HEK293 (cell line): ENCODE measurements around the gene PRR3.

Experiments used
- CTCF ChIA-PET: fragments of 350-600 bp; formaldehyde crosslinking; extraction: SDS; loops from one replicate; lab custom pipeline; 2021; ENCODE audit warnings: antibody characterized with exemption; lab: Yijun Ruan, JAX
- POLR2A ChIA-PET: fragments of 300-600 bp; formaldehyde crosslinking; extraction: SDS; loops from one replicate; lab custom pipeline; 2020; ENCODE audit warnings: antibody characterized with exemption, inconsistent platforms; lab: Yijun Ruan, JAX
- H3K27ac ChIP-seq: fragments of 200-500 bp; sonication (Bioruptor generic); 2 replicates; pipeline ENCODE4 v1.5.1; 2014; ENCODE audit warnings: low read depth, low read length, control low read depth, inconsistent platforms; ENCODE audit errors: extremely low read depth
- H3K36me3 ChIP-seq, 2 experiments: fragments of 200-500 bp in 1 of 2; sonication (Bioruptor generic) in 1 of 2; 1 replicate in 1 of 2; 2 replicates in 1 of 2; pipeline ENCODE4 v1.5.1; 2014 to 2017; ENCODE audit warnings: inconsistent platforms in 2 of 2, low read length in 2 of 2; ENCODE audit not compliant: control insufficient read depth in 2 of 2, insufficient read depth in 1 of 2
- H3K4me1 ChIP-seq: fragments of 200-500 bp; sonication (Bioruptor generic); 2 replicates; pipeline ENCODE4 v1.5.1; 2014; ENCODE audit warnings: mild to moderate bottlenecking, low read length, inconsistent platforms; ENCODE audit not compliant: control insufficient read depth, insufficient read depth
- H3K4me3 ChIP-seq: 2 replicates; pipeline ENCODE4 v1.5.1; 2011; ENCODE audit warnings: low read depth, mild to moderate bottlenecking, control low read depth, low read length, moderate library complexity
- H3K9me3 ChIP-seq: fragments of 200-500 bp; sonication (Bioruptor generic); 2 replicates; pipeline ENCODE4 v1.5.1; 2014; ENCODE audit warnings: low read depth, low read length, inconsistent platforms; ENCODE audit not compliant: control insufficient read depth, insufficient read depth
- BCL11A ChIP-seq: fragments of 450-650 bp; formaldehyde crosslinking; IDR thresholded peaks from 2 replicates; pipeline ENCODE4 v1.5.1; 2016; ENCODE audit warnings: low read depth, missing biosample characterization, missing genetic modification characterization
- GLIS1 ChIP-seq: fragments of 450-650 bp; formaldehyde crosslinking; IDR thresholded peaks from 2 replicates; pipeline ENCODE4 v1.5.1; 2016; ENCODE audit warnings: missing biosample characterization, missing genetic modification characterization
- KLF16 ChIP-seq: fragments of 450-650 bp; formaldehyde crosslinking; IDR thresholded peaks from 2 replicates; pipeline ENCODE4 v1.5.1; 2017; ENCODE audit warnings: missing biosample characterization, missing genetic modification characterization
- PATZ1 ChIP-seq: fragments of 450-650 bp; formaldehyde crosslinking; IDR thresholded peaks from 2 replicates; pipeline ENCODE4 v1.5.1; 2016; ENCODE audit warnings: missing biosample characterization, missing genetic modification characterization
- ZBTB20 ChIP-seq: fragments of 450-650 bp; formaldehyde crosslinking; IDR thresholded peaks from 2 replicates; pipeline ENCODE4 v1.5.1; 2016; ENCODE audit warnings: missing biosample characterization, missing genetic modification characterization
- ZBTB48 ChIP-seq: fragments of 450-650 bp; formaldehyde crosslinking; IDR thresholded peaks from 2 replicates; pipeline ENCODE4 v1.5.1; 2016; ENCODE audit warnings: missing biosample characterization, missing genetic modification characterization
- ZBTB8A ChIP-seq: fragments of 450-650 bp; formaldehyde crosslinking; IDR thresholded peaks from 2 replicates; pipeline ENCODE4 v1.5.1; 2016; ENCODE audit warnings: missing biosample characterization, missing genetic modification characterization
- ZFP69B ChIP-seq: fragments of 450-650 bp; formaldehyde crosslinking; IDR thresholded peaks from 2 replicates; pipeline ENCODE4 v1.5.1; 2016; ENCODE audit warnings: missing biosample characterization, missing genetic modification characterization
- ZNF140 ChIP-seq: fragments of 450-650 bp; formaldehyde crosslinking; IDR thresholded peaks from 2 replicates; pipeline ENCODE4 v1.5.1; 2016; ENCODE audit warnings: missing biosample characterization, missing genetic modification characterization
- ZNF174 ChIP-seq: fragments of 450-650 bp; formaldehyde crosslinking; IDR thresholded peaks from 2 replicates; pipeline ENCODE4 v1.5.0; 2017; ENCODE audit warnings: missing biosample characterization, mild to moderate bottlenecking, missing genetic modification characterization
- ZNF202 ChIP-seq: fragments of 450-650 bp; formaldehyde crosslinking; IDR thresholded peaks from 2 replicates; pipeline ENCODE4 v1.5.1; 2016; ENCODE audit warnings: missing biosample characterization, missing genetic modification characterization, borderline replicate concordance
- ZNF23 ChIP-seq: fragments of 450-650 bp; formaldehyde crosslinking; IDR thresholded peaks from 2 replicates; pipeline ENCODE4 v1.5.1; 2016; ENCODE audit warnings: missing biosample characterization, missing genetic modification characterization, borderline replicate concordance
- ZNF266 ChIP-seq: fragments of 450-650 bp; formaldehyde crosslinking; IDR thresholded peaks from 2 replicates; pipeline ENCODE4 v1.5.1; 2016; ENCODE audit warnings: missing biosample characterization, missing genetic modification characterization, low read depth
- ZNF501 ChIP-seq: fragments of 450-650 bp; formaldehyde crosslinking; IDR thresholded peaks from 2 replicates; pipeline ENCODE4 v1.5.1; 2016; ENCODE audit warnings: missing biosample characterization, missing genetic modification characterization
- ZNF514 ChIP-seq: fragments of 450-650 bp; formaldehyde crosslinking; IDR thresholded peaks from 2 replicates; pipeline ENCODE4 v1.5.1; 2016; ENCODE audit warnings: missing biosample characterization, missing genetic modification characterization
- ZNF558 ChIP-seq: fragments of 450-650 bp; formaldehyde crosslinking; IDR thresholded peaks from 2 replicates; pipeline ENCODE4 v1.5.1; 2016; ENCODE audit warnings: missing biosample characterization, missing genetic modification characterization
- ZSCAN18 ChIP-seq: fragments of 450-650 bp; formaldehyde crosslinking; IDR thresholded peaks from 2 replicates; pipeline ENCODE4 v1.5.1; 2016; ENCODE audit warnings: missing biosample characterization, missing genetic modification characterization
- ZSCAN23 ChIP-seq: fragments of 450-650 bp; formaldehyde crosslinking; IDR thresholded peaks from 2 replicates; pipeline ENCODE4 v1.5.1; 2016; ENCODE audit warnings: missing biosample characterization, missing genetic modification characterization
- TF ChIP-seq, protein P1 (sequence below): fragments of 450-650 bp; formaldehyde crosslinking; IDR thresholded peaks from 2 replicates; pipeline ENCODE4 v1.5.1; 2016; ENCODE audit warnings: missing biosample characterization, missing genetic modification characterization
- TF ChIP-seq, protein P2 (sequence below): fragments of 450-650 bp; formaldehyde crosslinking; IDR thresholded peaks from 2 replicates; pipeline ENCODE4 v1.5.1; 2016; ENCODE audit warnings: missing biosample characterization, missing genetic modification characterization
- TF ChIP-seq, protein P3 (sequence below): fragments of 450-650 bp; IDR thresholded peaks from 2 replicates; pipeline ENCODE4 v1.5.1; 2018; ENCODE audit warnings: missing biosample characterization, mild to moderate bottlenecking, missing genetic modification characterization

PRR3 gene

GRCh38 chr6:30571075-30571761, 14.1 kb downstream of the PRR3 start, which contains the start of gene ABCF1 (continued):
- TF ChIP-seq PATZ1, result peak; percentile 82
- no peak for TF ChIP-seq KLF16 (tag by site-specific recombination)
- TF ChIP-seq, protein P1, sequence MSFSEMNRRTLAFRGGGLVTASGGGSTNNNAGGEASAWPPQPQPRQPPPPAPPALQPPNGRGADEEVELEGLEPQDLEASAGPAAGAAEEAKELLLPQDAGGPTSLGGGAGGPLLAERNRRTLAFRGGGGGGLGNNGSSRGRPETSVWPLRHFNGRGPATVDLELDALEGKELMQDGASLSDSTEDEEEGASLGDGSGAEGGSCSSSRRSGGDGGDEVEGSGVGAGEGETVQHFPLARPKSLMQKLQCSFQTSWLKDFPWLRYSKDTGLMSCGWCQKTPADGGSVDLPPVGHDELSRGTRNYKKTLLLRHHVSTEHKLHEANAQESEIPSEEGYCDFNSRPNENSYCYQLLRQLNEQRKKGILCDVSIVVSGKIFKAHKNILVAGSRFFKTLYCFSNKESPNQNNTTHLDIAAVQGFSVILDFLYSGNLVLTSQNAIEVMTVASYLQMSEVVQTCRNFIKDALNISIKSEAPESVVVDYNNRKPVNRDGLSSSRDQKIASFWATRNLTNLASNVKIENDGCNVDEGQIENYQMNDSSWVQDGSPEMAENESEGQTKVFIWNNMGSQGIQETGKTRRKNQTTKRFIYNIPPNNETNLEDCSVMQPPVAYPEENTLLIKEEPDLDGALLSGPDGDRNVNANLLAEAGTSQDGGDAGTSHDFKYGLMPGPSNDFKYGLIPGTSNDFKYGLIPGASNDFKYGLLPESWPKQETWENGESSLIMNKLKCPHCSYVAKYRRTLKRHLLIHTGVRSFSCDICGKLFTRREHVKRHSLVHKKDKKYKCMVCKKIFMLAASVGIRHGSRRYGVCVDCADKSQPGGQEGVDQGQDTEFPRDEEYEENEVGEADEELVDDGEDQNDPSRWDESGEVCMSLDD (tag by site-specific recombination), result peak; percentile 79
- 0 out of 2 replicates have a peak, but pooled peaks have one; percentile 28 for TF ChIP-seq GLIS1 (tag by site-specific recombination)
- no peak for TF ChIP-seq ZNF23 (tag by site-specific recombination)
- TF ChIP-seq ZSCAN23 (tag by site-specific recombination), result no peak; the same call in 1 of the 2 replicates
- TF ChIP-seq, protein P2, sequence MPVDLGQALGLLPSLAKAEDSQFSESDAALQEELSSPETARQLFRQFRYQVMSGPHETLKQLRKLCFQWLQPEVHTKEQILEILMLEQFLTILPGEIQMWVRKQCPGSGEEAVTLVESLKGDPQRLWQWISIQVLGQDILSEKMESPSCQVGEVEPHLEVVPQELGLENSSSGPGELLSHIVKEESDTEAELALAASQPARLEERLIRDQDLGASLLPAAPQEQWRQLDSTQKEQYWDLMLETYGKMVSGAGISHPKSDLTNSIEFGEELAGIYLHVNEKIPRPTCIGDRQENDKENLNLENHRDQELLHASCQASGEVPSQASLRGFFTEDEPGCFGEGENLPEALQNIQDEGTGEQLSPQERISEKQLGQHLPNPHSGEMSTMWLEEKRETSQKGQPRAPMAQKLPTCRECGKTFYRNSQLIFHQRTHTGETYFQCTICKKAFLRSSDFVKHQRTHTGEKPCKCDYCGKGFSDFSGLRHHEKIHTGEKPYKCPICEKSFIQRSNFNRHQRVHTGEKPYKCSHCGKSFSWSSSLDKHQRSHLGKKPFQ (tag by site-specific recombination), result no peak
- TF ChIP-seq, protein P3, sequence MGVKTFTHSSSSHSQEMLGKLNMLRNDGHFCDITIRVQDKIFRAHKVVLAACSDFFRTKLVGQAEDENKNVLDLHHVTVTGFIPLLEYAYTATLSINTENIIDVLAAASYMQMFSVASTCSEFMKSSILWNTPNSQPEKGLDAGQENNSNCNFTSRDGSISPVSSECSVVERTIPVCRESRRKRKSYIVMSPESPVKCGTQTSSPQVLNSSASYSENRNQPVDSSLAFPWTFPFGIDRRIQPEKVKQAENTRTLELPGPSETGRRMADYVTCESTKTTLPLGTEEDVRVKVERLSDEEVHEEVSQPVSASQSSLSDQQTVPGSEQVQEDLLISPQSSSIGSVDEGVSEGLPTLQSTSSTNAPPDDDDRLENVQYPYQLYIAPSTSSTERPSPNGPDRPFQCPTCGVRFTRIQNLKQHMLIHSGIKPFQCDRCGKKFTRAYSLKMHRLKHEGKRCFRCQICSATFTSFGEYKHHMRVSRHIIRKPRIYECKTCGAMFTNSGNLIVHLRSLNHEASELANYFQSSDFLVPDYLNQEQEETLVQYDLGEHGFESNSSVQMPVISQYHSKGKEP (tag by site-specific recombination), result no peak

GRCh38 chr6:30571762-30572082, 14.6 kb downstream of the PRR3 start:
- TF ChIP-seq ZNF558 (tag by site-specific recombination), result no peak
- TF ChIP-seq BCL11A (tag by site-specific recombination), result no peak
- TF ChIP-seq ZNF266, result 0 out of 2 replicates have a peak, but pooled peaks have one; percentile 6
- peak; percentile 50; the same call in 1 of the 2 replicates for TF ChIP-seq ZBTB20
- Histone ChIP-seq H3K27ac (peak overlapping the region; percentile 64), H3K9me3 (no peaks in the 10 kb centered on the region)

DNA sequence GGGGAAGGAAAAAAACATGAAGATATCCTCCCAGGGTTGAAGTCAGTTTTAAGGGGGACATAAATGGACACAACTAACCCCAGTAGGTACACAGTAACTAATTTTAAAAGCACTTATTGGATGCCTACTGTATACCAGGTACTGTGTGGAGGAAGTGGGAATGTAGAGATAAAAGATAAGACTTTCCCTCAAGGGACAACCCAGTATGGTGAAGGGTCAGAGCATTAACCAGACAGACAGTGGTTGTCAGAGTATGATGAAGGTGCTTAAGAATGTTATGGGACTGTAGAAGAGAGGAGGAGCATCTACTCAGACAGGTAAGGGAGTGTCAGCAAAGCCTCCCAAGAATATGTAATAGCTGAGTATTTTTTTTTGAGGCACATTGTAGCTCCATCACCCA, 15.1 kb downstream of the PRR3 start:
- ChIA-PET POLR2A (interaction anchor here (0.6 kb wide), 1 partner anchor 105 kb away, joined by 5 read pairs; no protein-coding TSS in a partner anchor), CTCF (interaction anchor here (0.6 kb wide), 1 partner anchor 27 kb away, joined by 3 read pairs; no protein-coding TSS in a partner anchor)
- peaks cover 9% of the 10 kb centered on the region; the same call in 1 of the 2 replicates for H3K4me1 ChIP-seq
- H3K4me3 ChIP-seq, result peak overlapping the region; percentile 94
- H3K36me3 ChIP-seq, result peaks cover 22 to 30% of the 10 kb centered on the region in 2 experiments
- no peak overlapping the region; the same call in 1 of the 2 replicates for H3K27ac ChIP-seq
- no peaks in the 10 kb centered on the region for H3K9me3 ChIP-seq
- TF ChIP-seq ZNF501 (tag by site-specific recombination) (no peak), ZFP69B (tag by site-specific recombination) (no peak), ZBTB8A (tag by site-specific recombination) (no peak), ZNF174 (no peak), KLF16 (tag by site-specific recombination) (no peak), ZNF140 (no peak), ZSCAN18 (tag by site-specific recombination) (no peak), ZNF514 (tag by site-specific recombination) (no peak), ZBTB48 (no peak), ZNF202 (tag by site-specific recombination) (no peak)

More at GRCh38 chr6:30571762-30572082, 14.6 kb downstream of the PRR3 start:
- Histone ChIP-seq H3K36me3 (peaks cover 18 to 26% of the 10 kb centered on the region in 2 experiments), H3K4me1 (peaks cover 9% of the 10 kb centered on the region; the same call in 1 of the 2 replicates), H3K4me3 (peak overlapping the region; percentile 94)
- CTCF ChIA-PET, result interaction anchor here (0.6 to 2.1 kb wide), 5 partner anchors 16 to 410 kb away, joined by 3 to 11 read pairs (median 4); no protein-coding TSS in a partner anchor
- POLR2A ChIA-PET, result interaction anchor here (0.6 to 2.4 kb wide), 21 partner anchors 10 to 342 kb away, joined by 3 to 41 read pairs (median 4); partner anchors contain the start of genes GNL1, MDC1, PRR3 and VARS2
